Common myeloid progenitor, CD34-positive (primary cell): ENCODE measurements around the gene CHD3.

Experiments
- CTCF ChIA-PET: fragments of 350-600 bp; sonication (Branson Sonifier 250); formaldehyde crosslinking; loops from one replicate; lab custom pipeline; 2021; ENCODE audit warnings: antibody characterized with exemption; lab: Charles Lee
- POLR2A ChIA-PET: fragments of 350-600 bp; sonication (Branson Sonifier 250); formaldehyde crosslinking; loops from one replicate; lab custom pipeline; 2021; ENCODE audit warnings: antibody characterized with exemption; lab: Charles Lee
- DNase-seq, 3 donors: peaks; one replicate each; pipeline versions ENCODE4 v3.0.0 to v3.0.0-alpha.2; 2013
- H3K27ac ChIP-seq, 2 experiments: 1 replicate in 1 of 2; 2 replicates in 1 of 2; pipeline ENCODE4 v1.7.0; 2013; ENCODE audit warnings: inconsistent platforms in 2 of 2, low read length in 2 of 2, mild to moderate bottlenecking in 2 of 2, low read depth in 1 of 2, moderate library complexity in 1 of 2; ENCODE audit not compliant: severe bottlenecking in 2 of 2, insufficient read depth in 1 of 2, poor library complexity in 1 of 2
- H3K27me3 ChIP-seq, 5 experiments: replicated peaks in 2 of 5; 1 replicate in 3 of 5; 2 replicates in 2 of 5; pipeline versions ENCODE4 v1.6.1 to v1.7.0; 2013; ENCODE audit warnings: low read length in 4 of 5, mild to moderate bottlenecking in 2 of 5, moderate library complexity in 2 of 5, inconsistent platforms in 1 of 5; ENCODE audit not compliant: insufficient read depth in 5 of 5, control insufficient read depth in 4 of 5
- H3K36me3 ChIP-seq, 4 experiments: 1 replicate in 2 of 4; 2 replicates in 2 of 4; pipeline versions ENCODE4 v1.6.1 to v1.7.0; 2013; ENCODE audit warnings: low read length in 3 of 4, control low read depth in 1 of 4, mild to moderate bottlenecking in 1 of 4; ENCODE audit not compliant: control insufficient read depth in 4 of 4, insufficient read depth in 4 of 4
- H3K4me1 ChIP-seq, 4 experiments: 1 replicate in 3 of 4; 2 replicates in 1 of 4; pipeline versions ENCODE4 v1.6.1 to v1.7.1; 2013; ENCODE audit warnings: low read length in 3 of 4, mild to moderate bottlenecking in 3 of 4, control low read depth in 1 of 4, inconsistent platforms in 1 of 4, moderate library complexity in 1 of 4; ENCODE audit not compliant: control insufficient read depth in 4 of 4, insufficient read depth in 4 of 4; ENCODE audit errors: control extremely low read depth in 1 of 4
- H3K4me3 ChIP-seq, 7 experiments: 1 replicate in 4 of 7; 2 replicates in 3 of 7; pipeline versions ENCODE4 v1.5.1 to v1.7.0; 2013; ENCODE audit warnings: mild to moderate bottlenecking in 7 of 7, low read length in 6 of 7, moderate library complexity in 6 of 7, inconsistent platforms in 2 of 7, low read depth in 2 of 7, control low read depth in 1 of 7; ENCODE audit not compliant: insufficient read depth in 4 of 7, control insufficient read depth in 1 of 7; ENCODE audit errors: extremely low read depth in 1 of 7
- H3K9me3 ChIP-seq, 5 experiments: 1 replicate in 4 of 5; 2 replicates in 1 of 5; pipeline versions ENCODE4 v1.6.1 to v1.7.1; 2013; ENCODE audit warnings: low read length in 4 of 5, mild to moderate bottlenecking in 2 of 5, inconsistent platforms in 1 of 5, low read depth in 1 of 5, moderate library complexity in 1 of 5; ENCODE audit not compliant: control insufficient read depth in 4 of 5, insufficient read depth in 2 of 5; ENCODE audit errors: control extremely low read depth in 1 of 5
- WGBS: methylation state at CpG from one replicate; pipeline ENCODE4 v1.1.5; 2013; ENCODE audit not compliant: insufficient coverage; 5-methylcytosine and 5-hydroxymethylcytosine counted together

CHD3 gene

GRCh38 chr17:7893187-7893880, 4.7 kb downstream of the CHD3 start:
- no peak overlapping the region for H3K4me3 ChIP-seq
- H3K36me3 ChIP-seq: peaks cover 9 to 72% (median 58%) of the 10 kb centered on the region in 4 experiments
- no peaks in the 10 kb centered on the region for H3K9me3 ChIP-seq
- ChIA-PET POLR2A (no interaction called here), CTCF (interaction anchor here (1.5 to 5.4 kb wide), 2 partner anchors 24 to 31 kb away, joined by 7 to 60 read pairs; no protein-coding TSS in a partner anchor)
- no peak for DNase-seq
- 95% methylated on average over 7 of the region's 15 CpGs for WGBS
- no peak overlapping the region for H3K27ac ChIP-seq
- H3K4me1 ChIP-seq: peaks cover 7 to 17% (median 16%) of the 10 kb centered on the region in 4 experiments
- H3K27me3 ChIP-seq: no peaks in the 10 kb centered on the region

GRCh38 chr17:7894226-7894625, 5.6 kb downstream of the CHD3 start:
- 88% methylated on average over 4 of the region's 9 CpGs for WGBS
- peaks cover 2 to 8% (median 7%) of the 10 kb centered on the region in 4 experiments for H3K4me1 ChIP-seq
- ChIA-PET POLR2A (no interaction called here), CTCF (interaction anchor here (15.0 kb wide), 1 partner anchor 29 kb away, joined by 316 read pairs; no protein-coding TSS in a partner anchor)
- no peaks in the 10 kb centered on the region for H3K27me3 ChIP-seq
- no peak overlapping the region for H3K4me3 ChIP-seq
- no peaks in the 10 kb centered on the region for H3K9me3 ChIP-seq
- no peak for DNase-seq
- H3K36me3 ChIP-seq: peaks cover 9 to 81% (median 67%) of the 10 kb centered on the region in 4 experiments
- H3K27ac ChIP-seq: peak overlapping the region in 1 of 2 experiments; percentile 34

GRCh38 chr17:7894866-7895265, 6.3 kb downstream of the CHD3 start:
- H3K27ac ChIP-seq: no peak overlapping the region
- ChIA-PET POLR2A (no interaction called here), CTCF (interaction anchor here (1.0 to 15.0 kb wide), 2 partner anchors 29 to 70 kb away, joined by 3 to 316 read pairs; no protein-coding TSS in a partner anchor)
- H3K4me1 ChIP-seq: peaks cover 0 to 2% (median 1%) of the 10 kb centered on the region in 4 experiments
- DNase-seq: no peak
- H3K27me3 ChIP-seq: no peaks in the 10 kb centered on the region
- no peaks in the 10 kb centered on the region for H3K9me3 ChIP-seq
- H3K36me3 ChIP-seq: peaks cover 12 to 85% (median 70%) of the 10 kb centered on the region in 4 experiments
- no peak overlapping the region for H3K4me3 ChIP-seq
- WGBS: 100% methylated on average over 5 of the region's 8 CpGs

DNA sequence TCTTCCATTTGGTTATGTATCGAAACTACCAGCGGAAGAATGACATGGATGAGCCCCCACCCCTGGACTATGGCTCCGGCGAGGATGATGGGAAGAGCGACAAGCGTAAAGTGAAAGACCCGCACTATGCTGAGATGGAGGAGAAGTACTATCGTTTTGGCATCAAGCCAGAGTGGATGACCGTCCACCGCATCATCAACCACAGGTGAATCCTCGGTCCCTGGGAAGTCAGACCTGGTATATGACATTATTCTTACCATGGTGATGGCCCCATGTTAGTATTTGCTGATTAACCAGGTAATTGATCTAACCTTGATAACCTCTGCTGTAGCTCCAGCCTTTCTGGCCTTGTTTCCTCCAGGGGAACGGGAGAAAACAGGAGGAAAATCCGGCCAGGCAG, 8.5 kb downstream of the CHD3 start:
- POLR2A ChIA-PET: no interaction called here
- peaks cover 12 to 85% (median 70%) of the 10 kb centered on the region in 4 experiments for H3K36me3 ChIP-seq

DNA sequence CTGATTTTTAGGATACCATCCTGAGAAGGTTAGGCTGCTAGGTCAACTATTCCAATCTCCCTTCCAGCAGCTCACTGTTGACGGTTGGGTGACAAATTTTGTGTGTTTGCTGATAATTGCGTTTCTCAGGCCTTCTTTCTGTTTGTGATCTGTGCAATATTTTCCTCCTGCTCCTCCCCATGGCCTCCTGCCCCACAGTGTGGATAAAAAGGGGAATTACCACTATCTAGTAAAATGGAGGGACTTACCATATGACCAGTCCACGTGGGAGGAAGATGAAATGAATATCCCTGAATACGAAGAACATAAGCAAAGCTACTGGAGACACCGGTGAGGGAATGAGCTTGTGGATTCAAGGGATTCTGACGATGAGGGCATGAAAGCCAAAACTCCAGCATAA, 9.2 kb downstream of the CHD3 start:
- Histone ChIP-seq H3K27ac (no peak overlapping the region), H3K4me3 (no peak overlapping the region), H3K4me1 (no peaks in the 10 kb centered on the region), H3K36me3 (peaks cover 13 to 90% (median 75%) of the 10 kb centered on the region in 4 experiments), H3K9me3 (no peaks in the 10 kb centered on the region), H3K27me3 (no peaks in the 10 kb centered on the region)
- DNase-seq: peak; percentile 74 to 89 (median 87)
- POLR2A ChIA-PET: interaction anchor here (1.1 kb wide), 1 partner anchor 14 kb away, joined by 3 read pairs; no protein-coding TSS in a partner anchor
- WGBS: 79% methylated on average over 4 of the region's 6 CpGs
- CTCF ChIA-PET: interaction anchor here (0.6 to 15.0 kb wide), 21 partner anchors 9 to 168 kb away, joined by 3 to 316 read pairs (median 5); partner anchors contain the start of genes CYB5D1, NAA38 and TMEM88

More for the DNA sequence above, 8.5 kb downstream of the CHD3 start:
- 97% methylated on average over 12 of the region's 13 CpGs for WGBS
- Histone ChIP-seq H3K4me1 (no peaks in the 10 kb centered on the region), H3K9me3 (no peaks in the 10 kb centered on the region), H3K4me3 (no peak overlapping the region), H3K27ac (no peak overlapping the region), H3K27me3 (no peaks in the 10 kb centered on the region)
- no peak for DNase-seq
- CTCF ChIA-PET: interaction anchor here (1.0 to 15.0 kb wide), 17 partner anchors 10 to 163 kb away, joined by 3 to 316 read pairs (median 12); partner anchors contain the start of genes CYB5D1, NAA38 and TMEM88

GRCh38 chr17:7903154-7904103, 14.8 kb downstream of the CHD3 start:
- no peak overlapping the region for H3K4me3 ChIP-seq
- CTCF ChIA-PET: interaction anchor here (0.7 to 15.0 kb wide), 5 partner anchors 10 to 160 kb away, joined by 3 to 316 read pairs (median 4); no protein-coding TSS in a partner anchor
- WGBS: 99% methylated on average over 20 of the region's 22 CpGs

More at GRCh38 chr17:7903154-7904103, 14.8 kb downstream of the CHD3 start:
- H3K27me3 ChIP-seq: no peaks in the 10 kb centered on the region
- H3K9me3 ChIP-seq: no peaks in the 10 kb centered on the region
- H3K4me1 ChIP-seq: no peaks in the 10 kb centered on the region
- H3K36me3 ChIP-seq: peaks cover 19 to 98% (median 87%) of the 10 kb centered on the region in 4 experiments
- H3K27ac ChIP-seq: no peak overlapping the region
- DNase-seq: no peak
- POLR2A ChIA-PET: no interaction called here
